ENCODE data around the gene NR6A1.

Gene NR6A1

GRCh38 chr9:124726886-124727285 lies 44.2 kb downstream of the NR6A1 start:
- no peaks in the 10 kb centered on the region for H3K36me3 ChIP-seq (ENCODE audit: control insufficient read depth, insufficient read depth, low read length)
- H3K4me3 ChIP-seq (ENCODE audit: insufficient read depth, low read depth, low read length, poor library complexity, severe bottlenecking), result no peak overlapping the region
- DNase-seq, result no peak
- no peaks in the 10 kb centered on the region for H3K4me1 ChIP-seq (ENCODE audit: control insufficient read depth, insufficient read depth, low read length, poor library complexity, severe bottlenecking)
- H3K9me3 ChIP-seq (ENCODE audit: control insufficient read depth, low read length), result no peaks in the 10 kb centered on the region
- H3K27ac ChIP-seq (ENCODE audit: insufficient read depth, low read length, poor library complexity, severe bottlenecking), result no peak overlapping the region
- H3K27me3 ChIP-seq (replicated peaks; ENCODE audit: control insufficient read depth, insufficient read depth, low read length, poor library complexity, severe bottlenecking), result no peaks in the 10 kb centered on the region

GRCh38 chr9:124725068-124725452 lies 46.1 kb downstream of the NR6A1 start:
- Histone ChIP-seq H3K9me3 (ENCODE audit: control insufficient read depth, low read length) (no peaks in the 10 kb centered on the region), H3K4me3 (ENCODE audit: insufficient read depth, low read depth, low read length, poor library complexity, severe bottlenecking) (no peak overlapping the region), H3K27ac (ENCODE audit: insufficient read depth, low read length, poor library complexity, severe bottlenecking) (no peak overlapping the region), H3K36me3 (ENCODE audit: control insufficient read depth, insufficient read depth, low read length) (no peaks in the 10 kb centered on the region), H3K27me3 (replicated peaks; ENCODE audit: control insufficient read depth, insufficient read depth, low read length, poor library complexity, severe bottlenecking) (no peaks in the 10 kb centered on the region), H3K4me1 (ENCODE audit: control insufficient read depth, insufficient read depth, low read length, poor library complexity, severe bottlenecking) (no peaks in the 10 kb centered on the region)
- no peak for DNase-seq

- DNase-seq, result no peak
These were observed 46.6 kb downstream of the NR6A1 start for GRCh38 chr9:124724415-124725067.

GRCh38 chr9:124723352-124723751 lies 47.8 kb downstream of the NR6A1 start:
- Histone ChIP-seq H3K36me3 (ENCODE audit: control insufficient read depth, insufficient read depth, low read length) (no peaks in the 10 kb centered on the region), H3K9me3 (ENCODE audit: control insufficient read depth, low read length) (no peaks in the 10 kb centered on the region), H3K4me3 (ENCODE audit: insufficient read depth, low read depth, low read length, poor library complexity, severe bottlenecking) (no peak overlapping the region), H3K27me3 (replicated peaks; ENCODE audit: control insufficient read depth, insufficient read depth, low read length, poor library complexity, severe bottlenecking) (no peaks in the 10 kb centered on the region), H3K27ac (ENCODE audit: insufficient read depth, low read length, poor library complexity, severe bottlenecking) (no peak overlapping the region), H3K4me1 (ENCODE audit: control insufficient read depth, insufficient read depth, low read length, poor library complexity, severe bottlenecking) (no peaks in the 10 kb centered on the region)
- no peak for DNase-seq

More at GRCh38 chr9:124724415-124725067, 46.6 kb downstream of the NR6A1 start:
- Histone ChIP-seq H3K27ac (ENCODE audit: insufficient read depth, low read length, poor library complexity, severe bottlenecking) (no peak overlapping the region), H3K4me1 (ENCODE audit: control insufficient read depth, insufficient read depth, low read length, poor library complexity, severe bottlenecking) (no peaks in the 10 kb centered on the region), H3K27me3 (replicated peaks; ENCODE audit: control insufficient read depth, insufficient read depth, low read length, poor library complexity, severe bottlenecking) (no peaks in the 10 kb centered on the region), H3K36me3 (ENCODE audit: control insufficient read depth, insufficient read depth, low read length) (no peaks in the 10 kb centered on the region), H3K4me3 (ENCODE audit: insufficient read depth, low read depth, low read length, poor library complexity, severe bottlenecking) (no peak overlapping the region), H3K9me3 (ENCODE audit: control insufficient read depth, low read length) (no peaks in the 10 kb centered on the region)

- Histone ChIP-seq H3K27me3 (replicated peaks; ENCODE audit: control insufficient read depth, insufficient read depth, low read length, poor library complexity, severe bottlenecking) (no peaks in the 10 kb centered on the region), H3K4me1 (ENCODE audit: control insufficient read depth, insufficient read depth, low read length, poor library complexity, severe bottlenecking) (no peaks in the 10 kb centered on the region), H3K4me3 (ENCODE audit: insufficient read depth, low read depth, low read length, poor library complexity, severe bottlenecking) (no peak overlapping the region), H3K36me3 (ENCODE audit: control insufficient read depth, insufficient read depth, low read length) (no peaks in the 10 kb centered on the region), H3K9me3 (ENCODE audit: control insufficient read depth, low read length) (no peaks in the 10 kb centered on the region), H3K27ac (ENCODE audit: insufficient read depth, low read length, poor library complexity, severe bottlenecking) (no peak overlapping the region)
- DNase-seq, result no peak
These were observed 49.8 kb downstream of the NR6A1 start for GRCh38 chr9:124721109-124721906.

- Histone ChIP-seq H3K4me3 (ENCODE audit: insufficient read depth, low read depth, low read length, poor library complexity, severe bottlenecking) (no peak overlapping the region), H3K36me3 (ENCODE audit: control insufficient read depth, insufficient read depth, low read length) (no peaks in the 10 kb centered on the region), H3K27ac (ENCODE audit: insufficient read depth, low read length, poor library complexity, severe bottlenecking) (no peak overlapping the region), H3K9me3 (ENCODE audit: control insufficient read depth, low read length) (no peaks in the 10 kb centered on the region), H3K27me3 (replicated peaks; ENCODE audit: control insufficient read depth, insufficient read depth, low read length, poor library complexity, severe bottlenecking) (no peaks in the 10 kb centered on the region), H3K4me1 (ENCODE audit: control insufficient read depth, insufficient read depth, low read length, poor library complexity, severe bottlenecking) (no peaks in the 10 kb centered on the region)
- no peak for DNase-seq
These were observed 50.5 kb downstream of the NR6A1 start for GRCh38 chr9:124720429-124721108.

- DNase-seq, result no peak
- Histone ChIP-seq H3K36me3 (ENCODE audit: control insufficient read depth, insufficient read depth, low read length) (no peaks in the 10 kb centered on the region), H3K9me3 (ENCODE audit: control insufficient read depth, low read length) (no peaks in the 10 kb centered on the region), H3K4me3 (ENCODE audit: insufficient read depth, low read depth, low read length, poor library complexity, severe bottlenecking) (no peak overlapping the region), H3K4me1 (ENCODE audit: control insufficient read depth, insufficient read depth, low read length, poor library complexity, severe bottlenecking) (no peaks in the 10 kb centered on the region), H3K27ac (ENCODE audit: insufficient read depth, low read length, poor library complexity, severe bottlenecking) (no peak overlapping the region), H3K27me3 (replicated peaks; ENCODE audit: control insufficient read depth, insufficient read depth, low read length, poor library complexity, severe bottlenecking) (no peaks in the 10 kb centered on the region)
These were observed 52.2 kb downstream of the NR6A1 start for GRCh38 chr9:124718928-124719327.

- H3K4me1 ChIP-seq (ENCODE audit: control insufficient read depth, insufficient read depth, low read length, poor library complexity, severe bottlenecking), result no peaks in the 10 kb centered on the region
- H3K9me3 ChIP-seq (ENCODE audit: control insufficient read depth, low read length), result no peaks in the 10 kb centered on the region
- no peaks in the 10 kb centered on the region for H3K36me3 ChIP-seq (ENCODE audit: control insufficient read depth, insufficient read depth, low read length)
- H3K4me3 ChIP-seq (ENCODE audit: insufficient read depth, low read depth, low read length, poor library complexity, severe bottlenecking), result no peak overlapping the region
- H3K27me3 ChIP-seq (replicated peaks; ENCODE audit: control insufficient read depth, insufficient read depth, low read length, poor library complexity, severe bottlenecking), result no peaks in the 10 kb centered on the region
- no peak for DNase-seq
- H3K27ac ChIP-seq (ENCODE audit: insufficient read depth, low read length, poor library complexity, severe bottlenecking), result no peak overlapping the region
These were observed 53.5 kb downstream of the NR6A1 start for GRCh38 chr9:124717597-124717996.

- H3K4me3 ChIP-seq (ENCODE audit: insufficient read depth, low read depth, low read length, poor library complexity, severe bottlenecking), result no peak overlapping the region
- no peak for DNase-seq
- no peak overlapping the region for H3K27ac ChIP-seq (ENCODE audit: insufficient read depth, low read length, poor library complexity, severe bottlenecking)
- H3K4me1 ChIP-seq (ENCODE audit: control insufficient read depth, insufficient read depth, low read length, poor library complexity, severe bottlenecking), result no peaks in the 10 kb centered on the region
- H3K9me3 ChIP-seq (ENCODE audit: control insufficient read depth, low read length), result no peaks in the 10 kb centered on the region
- no peaks in the 10 kb centered on the region for H3K36me3 ChIP-seq (ENCODE audit: control insufficient read depth, insufficient read depth, low read length)
- H3K27me3 ChIP-seq (replicated peaks; ENCODE audit: control insufficient read depth, insufficient read depth, low read length, poor library complexity, severe bottlenecking), result no peaks in the 10 kb centered on the region
These were observed 54.3 kb downstream of the NR6A1 start for GRCh38 chr9:124716808-124717207.

GRCh38 chr9:124710766-124711165 lies 60.3 kb downstream of the NR6A1 start:
- no peak overlapping the region for H3K4me3 ChIP-seq (ENCODE audit: insufficient read depth, low read depth, low read length, poor library complexity, severe bottlenecking)
- H3K4me1 ChIP-seq (ENCODE audit: control insufficient read depth, insufficient read depth, low read length, poor library complexity, severe bottlenecking), result no peaks in the 10 kb centered on the region
- no peak overlapping the region for H3K27ac ChIP-seq (ENCODE audit: insufficient read depth, low read length, poor library complexity, severe bottlenecking)
- no peaks in the 10 kb centered on the region for H3K27me3 ChIP-seq (replicated peaks; ENCODE audit: control insufficient read depth, insufficient read depth, low read length, poor library complexity, severe bottlenecking)
- no peaks in the 10 kb centered on the region for H3K36me3 ChIP-seq (ENCODE audit: control insufficient read depth, insufficient read depth, low read length)
- DNase-seq, result no peak
- H3K9me3 ChIP-seq (ENCODE audit: control insufficient read depth, low read length), result no peaks in the 10 kb centered on the region

Measured in effector memory CD4-positive, alpha-beta T cell (primary cell).